ENCODE measurements around the gene LIN7A. TPM values are rescaled to one million over a fixed set of nuclear protein-coding genes. Genes with fewer than 3 reads are reported as not detected.
"Not testable (repeated sequence)": the region's sequence is repeated elsewhere in the genome, so short reads cannot be mapped to it uniquely, and the experiment has no call there.

The LIN7A gene
- total and polyA plus RNA-seq, 7 donors: 0.48 to 2.1 (median 0.81) TPM

GRCh38 chr12:80895240-80895639 lies 42.5 kb downstream of the LIN7A start:
- no peak overlapping the region for H3K27ac ChIP-seq
- 76 to 84% (median 83%) methylated on average over 3 of the region's 3 CpGs for WGBS, 3 donors
- DNase-seq (no peak), ATAC-seq (no peak)
- H3K36me3 ChIP-seq (ENCODE audit: insufficient read depth in 1 of 2, low read depth in 1 of 2): no peaks in the 10 kb centered on the region
- intact Hi-C loops (cut with DNase I): no loop called here
- H3K4me3 ChIP-seq: no peak overlapping the region
- no peaks in the 10 kb centered on the region for H3K27me3 ChIP-seq (ENCODE audit: insufficient read depth in 3 of 3, low read length in 2 of 3)
- H3K4me1 ChIP-seq: no peaks in the 10 kb centered on the region
- H3K9me3 ChIP-seq: no peaks in the 10 kb centered on the region
- TF ChIP-seq, protein P1, sequence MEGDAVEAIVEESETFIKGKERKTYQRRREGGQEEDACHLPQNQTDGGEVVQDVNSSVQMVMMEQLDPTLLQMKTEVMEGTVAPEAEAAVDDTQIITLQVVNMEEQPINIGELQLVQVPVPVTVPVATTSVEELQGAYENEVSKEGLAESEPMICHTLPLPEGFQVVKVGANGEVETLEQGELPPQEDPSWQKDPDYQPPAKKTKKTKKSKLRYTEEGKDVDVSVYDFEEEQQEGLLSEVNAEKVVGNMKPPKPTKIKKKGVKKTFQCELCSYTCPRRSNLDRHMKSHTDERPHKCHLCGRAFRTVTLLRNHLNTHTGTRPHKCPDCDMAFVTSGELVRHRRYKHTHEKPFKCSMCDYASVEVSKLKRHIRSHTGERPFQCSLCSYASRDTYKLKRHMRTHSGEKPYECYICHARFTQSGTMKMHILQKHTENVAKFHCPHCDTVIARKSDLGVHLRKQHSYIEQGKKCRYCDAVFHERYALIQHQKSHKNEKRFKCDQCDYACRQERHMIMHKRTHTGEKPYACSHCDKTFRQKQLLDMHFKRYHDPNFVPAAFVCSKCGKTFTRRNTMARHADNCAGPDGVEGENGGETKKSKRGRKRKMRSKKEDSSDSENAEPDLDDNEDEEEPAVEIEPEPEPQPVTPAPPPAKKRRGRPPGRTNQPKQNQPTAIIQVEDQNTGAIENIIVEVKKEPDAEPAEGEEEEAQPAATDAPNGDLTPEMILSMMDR (IDR thresholded peaks at IDR 0.05): no peak

DNA sequence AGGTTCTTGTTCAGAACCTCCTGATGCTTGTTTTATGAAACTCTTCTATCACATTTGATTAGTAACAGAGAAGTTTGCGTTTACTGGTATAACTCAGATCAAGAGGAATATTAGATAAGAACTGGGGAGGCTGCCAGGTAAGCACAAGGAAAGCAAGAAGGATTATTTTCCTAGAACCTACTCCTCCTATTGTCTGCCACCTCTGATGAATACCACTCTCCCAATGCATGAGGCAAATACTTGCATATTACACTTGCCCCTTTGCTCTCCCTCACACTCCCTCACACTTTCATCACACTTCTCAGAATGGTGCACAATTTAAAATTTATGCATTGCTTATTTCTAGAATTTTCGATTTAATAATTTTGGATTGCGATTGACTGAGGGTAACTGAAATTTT lies 43.6 kb downstream of the LIN7A start:
- no peak for DNase-seq
- Histone ChIP-seq H3K27me3 (ENCODE audit: insufficient read depth in 3 of 3, low read length in 2 of 3) (no peaks in the 10 kb centered on the region), H3K27ac (no peak overlapping the region), H3K9me3 (no peaks in the 10 kb centered on the region), H3K4me3 (no peak overlapping the region), H3K4me1 (no peaks in the 10 kb centered on the region), H3K36me3 (ENCODE audit: insufficient read depth in 1 of 2, low read depth in 1 of 2) (no peaks in the 10 kb centered on the region)
- ATAC-seq: no peak
- WGBS, 3 donors: 91 to 98% (median 93%) methylated on average over 3 of the region's 3 CpGs
- TF ChIP-seq, protein P1 (IDR thresholded peaks at IDR 0.05): no peak
- intact Hi-C loops (cut with DNase I): no loop called here

DNA sequence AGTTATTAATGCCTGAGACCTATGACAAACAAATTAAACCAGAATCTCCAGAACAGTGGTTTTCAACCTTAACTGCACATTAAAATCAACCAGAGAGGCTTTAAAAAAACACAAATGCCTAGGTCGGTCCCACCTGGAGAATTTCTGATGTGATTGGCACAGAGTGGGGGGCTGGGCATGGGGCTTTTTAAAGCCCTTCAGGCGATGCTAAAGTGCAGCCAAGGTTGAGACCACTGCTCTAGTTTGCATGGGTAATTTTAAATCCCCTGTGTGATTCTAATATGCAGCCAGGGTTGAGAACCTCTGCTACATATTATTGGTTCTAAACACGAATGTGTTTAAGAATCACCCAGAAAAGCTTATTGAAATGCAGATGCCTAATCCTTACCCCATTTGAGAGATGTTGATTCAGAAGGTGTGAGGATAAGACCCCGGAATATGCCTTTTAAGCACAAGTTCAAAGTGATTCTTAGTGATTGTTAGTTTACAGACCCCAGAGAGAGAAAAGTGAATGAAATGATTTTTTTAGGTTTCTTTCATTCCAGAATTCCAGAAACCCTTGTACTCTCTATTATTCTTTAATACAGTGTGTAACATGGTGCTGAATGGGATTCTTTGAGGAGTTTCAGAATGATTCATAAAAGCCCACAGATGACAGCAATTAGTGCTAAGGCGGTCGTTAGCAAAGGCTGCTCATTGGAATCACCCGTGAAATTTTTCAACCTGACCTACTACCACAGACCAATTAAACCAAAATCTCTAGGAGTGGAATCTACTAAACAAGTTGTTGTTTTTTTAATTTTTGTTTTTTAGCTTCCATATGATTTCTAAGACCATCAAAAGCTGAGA lies 44.9 kb downstream of the LIN7A start:
- ATAC-seq (no peak), DNase-seq (no peak)
- Histone ChIP-seq H3K4me3 (no peak overlapping the region), H3K36me3 (ENCODE audit: insufficient read depth in 1 of 2, low read depth in 1 of 2) (no peaks in the 10 kb centered on the region), H3K27me3 (ENCODE audit: insufficient read depth in 3 of 3, low read length in 2 of 3) (no peaks in the 10 kb centered on the region), H3K9me3 (no peaks in the 10 kb centered on the region), H3K4me1 (no peaks in the 10 kb centered on the region), H3K27ac (no peak overlapping the region)
- WGBS, 3 donors: 50 to 54% (median 52%) methylated on average over 7 of the region's 7 CpGs
- TF ChIP-seq, protein P1 (IDR thresholded peaks at IDR 0.05): no peak
- intact Hi-C loops (cut with DNase I): no loop called here

DNA sequence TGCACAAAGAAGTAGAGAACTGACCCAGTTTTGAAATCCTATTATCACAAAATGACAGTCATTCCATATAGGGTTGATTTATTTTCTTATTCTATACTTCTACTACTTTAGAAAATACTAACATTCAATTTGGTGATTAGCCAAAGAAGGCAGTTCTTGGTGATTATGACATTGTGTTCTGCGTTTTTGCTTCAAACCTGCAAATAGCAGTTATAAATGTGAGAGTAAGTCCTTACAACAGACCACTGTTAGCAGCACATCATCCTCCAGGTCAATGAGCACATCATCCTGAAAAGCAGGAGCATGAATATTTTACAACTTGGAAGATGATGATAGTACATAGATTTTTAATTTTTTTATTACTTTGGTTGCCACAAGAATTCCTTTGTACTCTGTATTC lies 53.1 kb downstream of the LIN7A start:
- Histone ChIP-seq H3K36me3 (ENCODE audit: insufficient read depth in 1 of 2, low read depth in 1 of 2) (no peaks in the 10 kb centered on the region), H3K27ac (no peak overlapping the region), H3K4me3 (no peak overlapping the region), H3K27me3 (ENCODE audit: insufficient read depth in 3 of 3, low read length in 2 of 3) (no peaks in the 10 kb centered on the region), H3K4me1 (no peaks in the 10 kb centered on the region), H3K9me3 (no peaks in the 10 kb centered on the region)
- no peak for DNase-seq
- no peak for ATAC-seq
- intact Hi-C loops (cut with DNase I): no loop called here
- WGBS, 3 donors: 68 to 85% (median 80%) methylated on average over 1 of the region's 1 CpG
- TF ChIP-seq, protein P1 (IDR thresholded peaks at IDR 0.05): no peak

DNA sequence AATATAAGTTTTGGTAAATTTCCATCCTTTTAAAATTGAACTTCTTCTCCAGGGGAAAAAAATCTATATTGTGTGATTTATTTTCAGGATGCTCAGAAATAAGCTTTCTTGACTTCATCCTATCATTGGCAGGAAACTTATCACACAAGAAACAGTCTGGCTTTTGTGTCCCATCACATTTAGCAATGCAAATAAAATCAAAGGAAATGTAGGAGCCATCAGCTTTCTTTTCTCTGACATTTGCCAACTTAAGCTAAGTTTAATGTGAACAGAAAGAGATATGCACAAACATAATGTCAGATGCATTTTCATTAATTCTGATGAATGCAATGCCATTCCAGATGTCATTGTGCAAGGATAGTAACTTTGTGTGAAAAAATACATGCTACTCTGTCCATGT lies 56.6 kb downstream of the LIN7A start:
- no peak for ATAC-seq
- intact Hi-C loops (cut with DNase I): no loop called here
- Histone ChIP-seq H3K27me3 (ENCODE audit: insufficient read depth in 3 of 3, low read length in 2 of 3) (no peaks in the 10 kb centered on the region), H3K36me3 (ENCODE audit: insufficient read depth in 1 of 2, low read depth in 1 of 2) (no peaks in the 10 kb centered on the region), H3K9me3 (no peaks in the 10 kb centered on the region), H3K27ac (no peak overlapping the region), H3K4me3 (no peak overlapping the region), H3K4me1 (no peaks in the 10 kb centered on the region)
- no peak for DNase-seq
- TF ChIP-seq, protein P1 (IDR thresholded peaks at IDR 0.05): no peak

GRCh38 chr12:80878452-80878851 lies 59.3 kb downstream of the LIN7A start:
- H3K36me3 ChIP-seq (ENCODE audit: insufficient read depth in 1 of 2, low read depth in 1 of 2); H3K27ac ChIP-seq; intact Hi-C loops (cut with DNase I); H3K9me3 ChIP-seq; H3K4me3 ChIP-seq; H3K27me3 ChIP-seq (ENCODE audit: insufficient read depth in 3 of 3, low read length in 2 of 3); H3K4me1 ChIP-seq; DNase-seq: not testable (repeated sequence)
- ATAC-seq: peak in 1 of 4 donors; percentile 21
- 90 to 98% (median 91%) methylated on average over 8 of the region's 8 CpGs for WGBS, 3 donors

Measured in psoas muscle (tissue), 8 donors.